HG02610 (cell line): Measurements from ENCODE around the gene ARHGEF39.
A peak's percentile ranks its signal among the peaks of the same experiment; 100 is the strongest.
"Not testable (repeated sequence)": the region's sequence is repeated elsewhere in the genome, so short reads cannot be mapped to it uniquely, and the experiment has no call there.

Source experiments
- ATAC-seq: cut with Tn5 transposase; IDR thresholded peaks from one replicate; pipeline ENCODE4 v1.9.1; 2021; ENCODE audit warnings: mild to moderate bottlenecking, moderate library complexity; ENCODE audit not compliant: unreplicated experiment

The ARHGEF39 gene

GRCh38 chr9:35628389-35628991, 36.5 kb downstream of the ARHGEF39 start:
- no peak for ATAC-seq

DNA sequence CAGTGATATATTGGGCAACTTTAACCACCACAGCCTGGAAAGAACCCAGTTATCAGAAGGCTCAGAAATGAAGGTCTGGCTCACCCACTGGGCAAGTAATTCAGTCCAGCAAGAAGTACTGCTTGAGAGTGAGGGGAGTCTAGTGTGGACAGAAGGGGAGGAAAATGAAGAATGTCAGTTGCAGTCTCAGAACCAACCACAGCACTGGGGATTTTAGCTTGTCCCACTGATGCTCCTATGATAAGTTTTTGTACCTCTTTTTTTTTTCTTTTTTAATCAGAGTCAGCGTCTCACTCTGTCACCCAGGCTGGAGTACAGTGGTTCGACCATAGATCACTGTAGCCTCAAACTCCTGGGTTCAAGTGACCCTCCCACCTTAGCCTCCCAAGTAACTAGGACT, 37.4 kb downstream of the ARHGEF39 start:
- ATAC-seq = no peak

DNA sequence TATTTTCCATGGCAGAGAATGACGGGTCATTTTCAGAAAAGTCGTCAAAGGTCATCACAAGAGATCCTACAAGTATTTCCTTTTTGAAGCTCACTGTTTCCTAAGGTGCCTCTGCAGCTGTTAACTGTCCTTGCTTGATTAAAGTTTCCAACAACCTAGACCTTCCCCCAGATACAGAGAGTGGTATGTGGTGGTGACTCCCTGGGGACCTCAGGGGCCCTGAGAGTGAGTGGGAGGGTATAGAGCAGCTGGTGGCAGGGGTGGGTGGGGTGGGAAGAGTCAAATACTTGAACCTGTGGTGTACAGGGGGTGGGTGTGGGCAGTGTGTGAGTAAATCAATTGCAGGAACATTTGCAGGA, 45.2 kb downstream of the ARHGEF39 start:
- peak; percentile 39 for ATAC-seq

GRCh38 chr9:35618854-35619799, 45.9 kb downstream of the ARHGEF39 start:
- ATAC-seq = peak; percentile 42

DNA sequence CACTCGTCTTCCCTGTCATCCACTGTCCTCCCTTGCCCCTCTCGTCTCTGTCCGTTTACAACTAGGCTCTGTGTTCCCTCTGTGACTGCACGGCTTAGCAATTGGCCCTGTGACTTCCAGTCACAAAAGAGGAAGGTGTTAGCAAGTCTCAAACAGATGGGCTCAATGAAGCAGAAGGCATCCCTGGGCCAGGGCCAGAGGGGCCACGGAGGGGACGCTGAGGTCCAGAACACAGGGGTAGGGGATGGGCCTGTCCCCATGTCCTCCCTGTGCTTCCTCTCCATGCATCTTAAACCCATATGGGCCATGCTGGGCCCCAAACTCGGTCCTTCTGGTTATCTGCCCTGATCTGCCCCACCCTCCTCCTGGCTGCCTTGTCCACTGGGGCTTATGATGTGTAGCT, 46.7 kb downstream of the ARHGEF39 start, which contains the start of gene CD72:
CD72 (minus strand) TSS at position 89 of the 403 bp plus-strand sequence. CDS start 110 bp downstream, outside the sequence.
- ATAC-seq = no peak

DNA sequence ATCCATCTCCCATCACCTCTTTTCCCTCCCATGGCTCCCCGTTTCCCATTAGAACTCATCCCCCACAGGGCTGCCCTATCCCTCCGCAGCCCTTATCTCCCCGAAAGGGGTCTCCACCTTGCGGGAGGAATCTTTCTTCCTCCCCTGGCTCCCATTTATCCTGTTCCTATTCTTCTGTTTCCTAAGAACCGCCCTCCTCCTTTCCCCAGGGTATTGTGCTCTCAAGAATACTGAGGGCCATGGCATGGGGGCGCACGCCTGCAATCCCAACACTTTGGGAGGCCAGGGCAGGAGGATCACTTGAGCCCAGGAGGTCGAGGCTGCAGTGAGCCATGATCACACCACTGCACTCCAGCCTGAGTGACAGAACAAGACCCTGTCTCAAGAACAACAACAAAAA, 47.4 kb downstream of the ARHGEF39 start:
- ATAC-seq = no peak

DNA sequence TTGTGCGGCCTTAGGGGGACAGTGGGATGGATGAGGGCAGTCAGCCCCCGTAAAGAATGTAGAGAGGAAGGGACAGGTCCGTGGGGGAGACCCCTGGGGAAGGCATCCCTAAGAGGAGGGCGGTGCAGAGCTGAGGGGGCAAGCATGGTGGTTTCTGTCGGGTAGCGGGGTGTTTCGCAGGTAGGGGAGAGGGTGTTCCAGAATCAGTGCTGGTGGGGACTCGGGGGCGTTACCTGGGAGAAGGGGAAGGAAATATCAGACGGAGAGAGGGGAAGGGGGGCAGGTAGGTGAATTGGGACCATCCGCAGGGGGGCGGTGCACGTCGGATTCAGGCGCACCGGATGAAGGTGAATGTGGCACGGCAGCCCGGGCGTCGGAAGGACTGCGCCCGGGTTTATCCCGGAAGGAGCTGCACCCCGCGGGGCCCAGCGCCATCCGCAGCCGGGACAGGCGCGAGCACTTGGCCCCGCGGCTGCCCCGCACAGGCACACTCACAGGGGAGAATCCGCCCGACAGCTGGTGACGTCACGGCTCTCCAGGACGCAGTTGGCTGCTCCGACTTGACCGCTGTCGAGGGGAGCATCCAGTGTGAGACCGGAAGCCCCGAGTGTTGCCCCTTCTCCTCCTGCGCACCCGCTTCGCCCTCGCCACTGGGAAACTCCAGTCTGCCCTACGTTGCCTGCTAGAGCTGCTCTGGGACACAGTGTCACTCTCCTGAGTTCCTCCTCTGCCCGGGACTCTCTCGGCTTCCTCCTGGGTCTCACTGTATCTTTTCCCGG, 48.1 kb downstream of the ARHGEF39 start:
- no peak for ATAC-seq

DNA sequence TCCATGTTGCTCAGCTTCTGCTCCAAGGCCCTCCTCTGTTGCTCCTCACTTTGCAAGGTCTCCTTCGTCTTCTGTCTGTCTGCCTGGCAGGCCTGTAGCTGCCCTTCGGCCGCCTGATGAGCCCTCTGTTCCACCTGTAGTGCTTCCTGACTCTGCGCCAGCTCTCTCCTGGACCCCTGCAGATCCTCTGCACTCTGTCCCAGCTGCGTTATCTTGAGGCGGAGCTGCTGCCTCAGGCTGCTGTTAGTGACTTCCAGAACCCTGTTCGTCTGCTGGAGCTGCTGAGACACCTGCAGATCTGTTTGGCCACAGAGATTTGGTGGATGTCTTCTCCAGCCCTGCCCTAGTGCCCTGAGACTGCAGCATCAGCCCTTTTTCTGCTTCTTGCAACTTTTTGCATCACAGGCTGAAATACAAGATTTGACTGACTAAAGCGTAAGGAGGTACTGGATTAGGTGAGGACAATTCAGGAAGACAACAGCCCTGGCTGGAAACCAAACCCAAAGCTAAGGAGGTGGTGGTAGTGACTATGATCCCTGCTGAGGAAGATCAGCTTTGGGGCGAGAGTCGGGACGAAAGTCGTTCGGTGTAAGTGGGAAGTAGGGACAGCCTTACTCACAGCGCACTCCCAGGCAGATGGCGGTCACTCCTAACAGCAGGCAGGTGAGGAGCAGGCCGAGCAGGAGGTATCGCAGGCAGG, 48.9 kb downstream of the ARHGEF39 start:
- ATAC-seq = no peak

- no peak for ATAC-seq
These were observed 52.2 kb downstream of the ARHGEF39 start for GRCh38 chr9:35612843-35613242.

DNA sequence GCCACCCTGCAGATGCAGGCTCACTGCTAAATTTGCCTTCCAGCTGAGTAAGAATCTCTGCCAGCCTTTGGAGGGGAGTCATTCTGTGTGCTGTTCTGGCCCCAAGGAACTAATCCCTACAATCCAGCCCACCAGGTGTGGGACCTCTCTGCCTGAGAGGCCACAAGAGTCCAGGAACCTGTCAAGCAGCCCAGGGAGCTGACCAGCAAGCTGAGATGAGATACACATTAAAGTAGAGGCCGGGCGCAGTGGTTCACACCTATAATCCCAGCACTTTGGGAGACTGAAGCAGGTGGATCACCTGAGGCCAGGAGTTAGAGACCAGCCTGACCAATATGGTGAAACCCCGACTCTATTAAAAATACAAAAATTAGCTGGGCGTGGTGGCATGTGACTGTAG, 52.9 kb downstream of the ARHGEF39 start:
- ATAC-seq = not testable (repeated sequence)

GRCh38 chr9:35611230-35611797, 53.7 kb downstream of the ARHGEF39 start:
- peak; percentile 41 for ATAC-seq

DNA sequence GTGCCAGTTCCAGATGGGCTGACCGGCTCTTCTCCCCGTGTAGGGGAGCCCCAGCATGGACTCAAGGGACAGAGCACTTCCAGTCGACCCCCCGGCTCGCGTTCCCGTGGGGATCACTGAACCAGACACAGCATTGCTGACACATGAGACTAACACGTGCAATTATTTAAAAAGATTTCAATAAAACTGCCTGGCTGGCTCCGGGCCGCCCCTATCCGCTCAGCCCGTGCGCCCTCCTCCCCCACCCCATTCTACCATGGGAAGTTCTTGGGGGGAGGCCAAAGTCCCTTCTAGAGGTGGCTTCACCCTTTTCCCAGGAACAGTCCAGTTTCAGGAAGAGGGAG, 55.2 kb downstream of the ARHGEF39 start:
- no peak for ATAC-seq
